HepG2 (cell line): ENCODE measurements around the gene FUT1. TPM values are rescaled to one million over a fixed set of nuclear protein-coding genes. Genes with fewer than 3 reads are reported as not detected.

ENCODE experiments used
- CREM ChIP-seq, 2 experiments: sonication (generic) in 1 of 2; formaldehyde crosslinking in 1 of 2; IDR thresholded peaks; 2 replicates each; pipeline versions ENCODE4 v1.4.0 to v1.6.1; 2016 to 2020; ENCODE audit warnings: antibody characterized with exemption in 1 of 2, mild to moderate bottlenecking in 1 of 2, missing genetic modification reagents in 1 of 2
- HNF4A ChIP-seq: sonication (generic); formaldehyde crosslinking; IDR thresholded peaks from 2 replicates; pipeline ENCODE4 v1.4.0; 2020; ENCODE audit warnings: missing genetic modification reagents
- JUND ChIP-seq: sonication (generic); formaldehyde crosslinking; IDR thresholded peaks from 2 replicates; pipeline ENCODE4 v1.8.0; 2022; ENCODE audit warnings: mild to moderate bottlenecking, missing genetic modification reagents
- MXD4 ChIP-seq: IDR thresholded peaks from 2 replicates; pipeline ENCODE4 v1.6.1; 2016; ENCODE audit warnings: mild to moderate bottlenecking, missing biosample characterization, missing genetic modification reagents
- polyA plus RNA-seq, 8 experiments: library from polyadenylated mRNA; depleted of rRNA in 3 of 8; stranded (reverse) in 7 of 8; unstranded in 1 of 8; fragments of >200 nt; fragmentation: Illumina TruSeq in 4 of 8; extraction: Trizol in 4 of 8; gene quantifications; 2 replicates each; pipeline versions ENCODE4 v1.2.1 to v1.2.3, GENCODE V29; 2011 to 2016; ENCODE audit warnings: low read depth in 4 of 8, missing spikeins in 1 of 8, mixed read lengths in 1 of 8; ENCODE audit not compliant: insufficient read depth in 1 of 8
- total RNA-seq, 5 experiments: library from RNA; depleted of rRNA; stranded (reverse); fragments of >200 nt; fragmentation: Illumina TruSeq; extraction: Trizol; gene quantifications; 2 replicates each; pipeline ENCODE4 v1.2.3, GENCODE V29; 2016; ENCODE audit warnings: low read depth in 1 of 5
- TF ChIP-seq, protein P1 (sequence below), 2 experiments: IDR thresholded peaks; 2 replicates each; pipeline ENCODE4 v1.6.1; 2011 to 2012; ENCODE audit warnings: low read length in 2 of 2, borderline replicate concordance in 1 of 2, low read depth in 1 of 2, mild to moderate bottlenecking in 1 of 2, moderate library complexity in 1 of 2
- TF ChIP-seq, protein P2 (sequence below): sonication (generic); formaldehyde crosslinking; IDR thresholded peaks from 2 replicates; pipeline ENCODE4 v1.4.0; 2020; ENCODE audit warnings: low read depth, missing genetic modification reagents
- TF ChIP-seq, protein P3 (sequence below): sonication (generic); formaldehyde crosslinking; IDR thresholded peaks from 2 replicates; pipeline ENCODE4 v1.4.0; 2020; ENCODE audit warnings: missing genetic modification reagents, borderline replicate concordance

FUT1 gene
- total and polyA plus RNA-seq, 2 of the 13 experiments (the other 11 are each of a cell fraction or from before 2014, with no cell fraction given) = 0.07 to 1.1 TPM

DNA sequence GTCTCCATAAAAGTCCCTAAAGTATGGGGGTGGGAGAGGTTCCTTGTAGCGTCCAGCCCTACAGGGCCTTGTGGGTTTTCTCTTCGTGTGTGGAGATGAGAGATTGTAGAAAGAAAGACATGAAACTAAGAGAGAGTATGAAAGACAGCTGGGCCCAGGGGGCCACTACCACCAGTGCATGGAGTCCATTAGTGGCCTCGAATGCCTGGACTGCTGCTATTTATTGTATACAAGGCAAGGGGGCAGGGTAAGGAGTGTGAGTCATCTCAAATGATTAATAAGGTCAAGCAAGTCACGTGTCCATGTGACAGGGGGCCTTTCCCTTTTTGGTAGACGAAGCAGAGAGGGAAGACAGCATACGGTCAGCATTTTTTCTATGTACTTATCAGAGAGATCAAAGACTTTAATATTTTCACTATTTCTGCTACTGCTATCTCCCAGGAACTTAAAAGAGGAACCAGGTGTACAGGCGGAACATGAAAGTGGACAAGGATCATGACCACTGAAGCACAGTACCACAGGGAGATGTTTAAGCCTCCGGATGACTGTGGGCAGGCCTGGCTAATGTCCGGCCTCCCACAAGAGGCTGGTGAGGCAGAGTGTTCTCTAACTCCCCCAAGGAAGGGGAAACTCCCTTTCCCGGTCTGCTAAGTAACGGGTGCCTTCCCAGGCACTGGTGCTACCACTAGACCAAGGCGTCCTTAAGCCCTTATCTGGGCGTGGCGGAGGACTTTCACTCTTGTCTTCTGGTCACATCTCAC is 28.4 kb upstream of the FUT1 start (continued):
- TF ChIP-seq, protein P1, sequence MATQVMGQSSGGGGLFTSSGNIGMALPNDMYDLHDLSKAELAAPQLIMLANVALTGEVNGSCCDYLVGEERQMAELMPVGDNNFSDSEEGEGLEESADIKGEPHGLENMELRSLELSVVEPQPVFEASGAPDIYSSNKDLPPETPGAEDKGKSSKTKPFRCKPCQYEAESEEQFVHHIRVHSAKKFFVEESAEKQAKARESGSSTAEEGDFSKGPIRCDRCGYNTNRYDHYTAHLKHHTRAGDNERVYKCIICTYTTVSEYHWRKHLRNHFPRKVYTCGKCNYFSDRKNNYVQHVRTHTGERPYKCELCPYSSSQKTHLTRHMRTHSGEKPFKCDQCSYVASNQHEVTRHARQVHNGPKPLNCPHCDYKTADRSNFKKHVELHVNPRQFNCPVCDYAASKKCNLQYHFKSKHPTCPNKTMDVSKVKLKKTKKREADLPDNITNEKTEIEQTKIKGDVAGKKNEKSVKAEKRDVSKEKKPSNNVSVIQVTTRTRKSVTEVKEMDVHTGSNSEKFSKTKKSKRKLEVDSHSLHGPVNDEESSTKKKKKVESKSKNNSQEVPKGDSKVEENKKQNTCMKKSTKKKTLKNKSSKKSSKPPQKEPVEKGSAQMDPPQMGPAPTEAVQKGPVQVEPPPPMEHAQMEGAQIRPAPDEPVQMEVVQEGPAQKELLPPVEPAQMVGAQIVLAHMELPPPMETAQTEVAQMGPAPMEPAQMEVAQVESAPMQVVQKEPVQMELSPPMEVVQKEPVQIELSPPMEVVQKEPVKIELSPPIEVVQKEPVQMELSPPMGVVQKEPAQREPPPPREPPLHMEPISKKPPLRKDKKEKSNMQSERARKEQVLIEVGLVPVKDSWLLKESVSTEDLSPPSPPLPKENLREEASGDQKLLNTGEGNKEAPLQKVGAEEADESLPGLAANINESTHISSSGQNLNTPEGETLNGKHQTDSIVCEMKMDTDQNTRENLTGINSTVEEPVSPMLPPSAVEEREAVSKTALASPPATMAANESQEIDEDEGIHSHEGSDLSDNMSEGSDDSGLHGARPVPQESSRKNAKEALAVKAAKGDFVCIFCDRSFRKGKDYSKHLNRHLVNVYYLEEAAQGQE (IDR thresholded peaks at IDR 0.05; ENCODE audit: borderline replicate concordance in 1 of 2, low read depth in 1 of 2, low read length in 2 of 2) = no peak
- TF ChIP-seq MXD4 (CRISPR knock-in tag) (no peak), CREM (IDR thresholded peaks at IDR 0.05) (peak; percentile 41; the same call in 1 of the 2 replicates), CREM (CRISPR knock-in tag; IDR thresholded peaks at IDR 0.05) (no peak), HNF4A (CRISPR knock-in tag) (peak; percentile 5; the same call in 1 of the 2 replicates), JUND (CRISPR knock-in tag) (peak; percentile 75)
- TF ChIP-seq, protein P2, sequence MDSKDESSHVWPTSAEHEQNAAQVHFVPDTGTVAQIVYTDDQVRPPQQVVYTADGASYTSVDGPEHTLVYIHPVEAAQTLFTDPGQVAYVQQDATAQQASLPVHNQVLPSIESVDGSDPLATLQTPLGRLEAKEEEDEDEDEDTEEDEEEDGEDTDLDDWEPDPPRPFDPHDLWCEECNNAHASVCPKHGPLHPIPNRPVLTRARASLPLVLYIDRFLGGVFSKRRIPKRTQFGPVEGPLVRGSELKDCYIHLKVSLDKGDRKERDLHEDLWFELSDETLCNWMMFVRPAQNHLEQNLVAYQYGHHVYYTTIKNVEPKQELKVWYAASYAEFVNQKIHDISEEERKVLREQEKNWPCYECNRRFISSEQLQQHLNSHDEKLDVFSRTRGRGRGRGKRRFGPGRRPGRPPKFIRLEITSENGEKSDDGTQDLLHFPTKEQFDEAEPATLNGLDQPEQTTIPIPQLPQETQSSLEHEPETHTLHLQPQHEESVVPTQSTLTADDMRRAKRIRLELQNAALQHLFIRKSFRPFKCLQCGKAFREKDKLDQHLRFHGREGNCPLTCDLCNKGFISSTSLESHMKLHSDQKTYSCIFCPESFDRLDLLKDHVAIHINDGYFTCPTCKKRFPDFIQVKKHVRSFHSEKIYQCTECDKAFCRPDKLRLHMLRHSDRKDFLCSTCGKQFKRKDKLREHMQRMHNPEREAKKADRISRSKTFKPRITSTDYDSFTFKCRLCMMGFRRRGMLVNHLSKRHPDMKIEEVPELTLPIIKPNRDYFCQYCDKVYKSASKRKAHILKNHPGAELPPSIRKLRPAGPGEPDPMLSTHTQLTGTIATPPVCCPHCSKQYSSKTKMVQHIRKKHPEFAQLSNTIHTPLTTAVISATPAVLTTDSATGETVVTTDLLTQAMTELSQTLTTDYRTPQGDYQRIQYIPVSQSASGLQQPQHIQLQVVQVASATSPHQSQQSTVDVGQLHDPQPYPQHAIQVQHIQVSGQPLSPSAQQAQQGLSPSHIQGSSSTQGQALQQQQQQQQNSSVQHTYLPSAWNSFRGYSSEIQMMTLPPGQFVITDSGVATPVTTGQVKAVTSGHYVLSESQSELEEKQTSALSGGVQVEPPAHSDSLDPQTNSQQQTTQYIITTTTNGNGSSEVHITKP (CRISPR knock-in tag) = peak; percentile 49; the same call in 1 of the 2 replicates
- TF ChIP-seq, protein P3, sequence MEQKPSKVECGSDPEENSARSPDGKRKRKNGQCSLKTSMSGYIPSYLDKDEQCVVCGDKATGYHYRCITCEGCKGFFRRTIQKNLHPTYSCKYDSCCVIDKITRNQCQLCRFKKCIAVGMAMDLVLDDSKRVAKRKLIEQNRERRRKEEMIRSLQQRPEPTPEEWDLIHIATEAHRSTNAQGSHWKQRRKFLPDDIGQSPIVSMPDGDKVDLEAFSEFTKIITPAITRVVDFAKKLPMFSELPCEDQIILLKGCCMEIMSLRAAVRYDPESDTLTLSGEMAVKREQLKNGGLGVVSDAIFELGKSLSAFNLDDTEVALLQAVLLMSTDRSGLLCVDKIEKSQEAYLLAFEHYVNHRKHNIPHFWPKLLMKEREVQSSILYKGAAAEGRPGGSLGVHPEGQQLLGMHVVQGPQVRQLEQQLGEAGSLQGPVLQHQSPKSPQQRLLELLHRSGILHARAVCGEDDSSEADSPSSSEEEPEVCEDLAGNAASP = peak; percentile 28; the same call in 1 of the 2 replicates
